K562 (cell line): ENCODE measurements around the gene KRT28. TPM values are rescaled to one million over a fixed set of nuclear protein-coding genes. Genes with fewer than 3 reads are reported as not detected.

Experiments
- CCAR2 ChIP-seq: fragments of 200-400 bp; formaldehyde crosslinking; IDR thresholded peaks from 2 replicates; pipeline ENCODE4 v1.6.1; 2017; ENCODE audit warnings: mild to moderate bottlenecking, low read depth, low read length
- DMBX1 ChIP-seq: fragments of 250-450 bp; sonication (Bioruptor Pico); IDR thresholded peaks from 2 replicates; pipeline ENCODE4 v1.8.0; 2022; ENCODE audit warnings: inconsistent platforms, mild to moderate bottlenecking, moderate library complexity, borderline replicate concordance
- FOXA1 ChIP-seq: fragments of 450-650 bp; IDR thresholded peaks from 2 replicates; pipeline ENCODE4 v1.6.1; 2016; ENCODE audit warnings: mild to moderate bottlenecking, borderline replicate concordance
- ILF3 ChIP-seq: fragments of 450-650 bp; IDR thresholded peaks from 2 replicates; pipeline ENCODE4 v1.6.1; 2018; ENCODE audit warnings: antibody characterized with exemption, mild to moderate bottlenecking, moderate library complexity, borderline replicate concordance
- JUND ChIP-seq, 2 experiments: IDR thresholded peaks; 2 replicates in 1 of 2; 3 replicates in 1 of 2; pipeline ENCODE4 v1.6.1; 2011; ENCODE audit warnings: borderline replicate concordance in 2 of 2, low read depth in 2 of 2, low read length in 2 of 2, improper control_type of control experiment in 1 of 2, missing biosample characterization in 1 of 2, missing genetic modification characterization in 1 of 2, missing genetic modification reagents in 1 of 2
- MCM5 ChIP-seq: fragments of 450-650 bp; IDR thresholded peaks from 2 replicates; pipeline ENCODE4 v1.6.1; 2016; ENCODE audit warnings: low read depth
- POLR3G ChIP-seq: IDR thresholded peaks from 2 replicates; pipeline ENCODE4 v1.6.1; 2011; ENCODE audit not compliant: insufficient read length, insufficient replicate concordance; ENCODE audit errors: extremely low read depth
- SETDB1 ChIP-seq: IDR thresholded peaks from one replicate; pipeline ENCODE4 v1.6.1; 2012; ENCODE audit warnings: low read length, control low read depth, inconsistent platforms
- TCFL5 ChIP-seq: fragments of 250-450 bp; sonication (Bioruptor Pico); conservative IDR thresholded peaks from 2 replicates; pipeline ENCODE4 v1.6.1; 2021; ENCODE audit warnings: mild to moderate bottlenecking, moderate library complexity, matching md5 sums
- XRCC5 ChIP-seq: fragments of 200-400 bp; formaldehyde crosslinking; IDR thresholded peaks from 2 replicates; pipeline ENCODE4 v1.6.1; 2017; ENCODE audit warnings: low read depth, mild to moderate bottlenecking, low read length
- ZNF133 ChIP-seq: fragments of 250-450 bp; sonication (Bioruptor Pico); IDR thresholded peaks from 2 replicates; pipeline ENCODE4 v1.4.0; 2020; ENCODE audit warnings: mild to moderate bottlenecking
- ZNF184 ChIP-seq: sonication (generic); formaldehyde crosslinking; IDR thresholded peaks from 2 replicates; pipeline ENCODE4 v1.5.0; 2020; ENCODE audit warnings: missing genetic modification reagents
- ZNF445 ChIP-seq: fragments of 250-450 bp; sonication (Bioruptor Pico); IDR thresholded peaks from 2 replicates; pipeline ENCODE4 v1.4.0; 2020; ENCODE audit warnings: low read depth, mild to moderate bottlenecking, moderate library complexity
- polyA plus RNA-seq, 8 experiments: library from polyadenylated mRNA; depleted of rRNA in 4 of 8; stranded (reverse) in 5 of 8; unstranded in 3 of 8; fragments of >200 nt; fragmentation: Nextera tagmentation in 2 of 8; fragmentation: Illumina TruSeq in 1 of 8; extraction: Ambion mirVana in 2 of 8; extraction: Trizol in 1 of 8; gene quantifications; 2 replicates each; pipeline versions ENCODE4 v1.2.1 to v1.2.3, GENCODE V29; 2011 to 2014; ENCODE audit warnings: inconsistent platforms in 1 of 8, missing spikeins in 1 of 8
- total RNA-seq, 7 experiments: library from RNA; depleted of rRNA in 6 of 7; stranded (reverse); fragments of >200 nt in 6 of 7; fragmentation: Illumina TruSeq in 2 of 7; extraction: Trizol in 2 of 7; gene quantifications; 2 replicates each; pipeline versions ENCODE4 v1.2.1 to v1.2.3, GENCODE V29; 2011 to 2021; ENCODE audit warnings: low replicate concordance in 1 of 7
- TF ChIP-seq, protein P1 (sequence below): sonication (generic); formaldehyde crosslinking; IDR thresholded peaks from 2 replicates; pipeline ENCODE4 v1.8.0; 2022; ENCODE audit warnings: mild to moderate bottlenecking, missing genetic modification reagents
- TF ChIP-seq, protein P2 (sequence below): IDR thresholded peaks from 2 replicates; pipeline ENCODE4 v1.6.1; 2011; ENCODE audit not compliant: insufficient read length; ENCODE audit errors: extremely low read depth
- TF ChIP-seq, protein P3 (sequence below), 3 experiments: fragments of 200-800 bp in 1 of 3; sonication (Bioruptor generic) in 1 of 3; sonication (generic) in 1 of 3; formaldehyde crosslinking in 1 of 3; IDR thresholded peaks; 2 replicates each; pipeline versions ENCODE4 v1.6.1 to v1.8.0; 2016 to 2022; ENCODE audit warnings: mild to moderate bottlenecking in 2 of 3, missing compliant biosample characterization in 2 of 3, missing genetic modification characterization in 2 of 3, missing genetic modification reagents in 1 of 3
- TF ChIP-seq, protein P4 (sequence below): fragments of 250-450 bp; sonication (Bioruptor Pico); IDR thresholded peaks from 2 replicates; pipeline ENCODE4 v1.8.0; 2022; ENCODE audit warnings: moderate library complexity, mild to moderate bottlenecking, inconsistent platforms
- TF ChIP-seq, protein P5 (sequence below): sonication (generic); formaldehyde crosslinking; IDR thresholded peaks from 2 replicates; pipeline ENCODE4 v1.8.1; 2023; ENCODE audit warnings: mild to moderate bottlenecking, missing genetic modification reagents, moderate library complexity
- TF ChIP-seq, protein P6 (sequence below): sonication (generic); formaldehyde crosslinking; IDR thresholded peaks from 2 replicates; pipeline ENCODE4 v1.5.0; 2020; ENCODE audit warnings: missing genetic modification reagents

Gene KRT28
- total and polyA plus RNA-seq, 9 of the 15 experiments (the other 6 are each of a cell fraction or from before 2014, with no cell fraction given): not detected

DNA sequence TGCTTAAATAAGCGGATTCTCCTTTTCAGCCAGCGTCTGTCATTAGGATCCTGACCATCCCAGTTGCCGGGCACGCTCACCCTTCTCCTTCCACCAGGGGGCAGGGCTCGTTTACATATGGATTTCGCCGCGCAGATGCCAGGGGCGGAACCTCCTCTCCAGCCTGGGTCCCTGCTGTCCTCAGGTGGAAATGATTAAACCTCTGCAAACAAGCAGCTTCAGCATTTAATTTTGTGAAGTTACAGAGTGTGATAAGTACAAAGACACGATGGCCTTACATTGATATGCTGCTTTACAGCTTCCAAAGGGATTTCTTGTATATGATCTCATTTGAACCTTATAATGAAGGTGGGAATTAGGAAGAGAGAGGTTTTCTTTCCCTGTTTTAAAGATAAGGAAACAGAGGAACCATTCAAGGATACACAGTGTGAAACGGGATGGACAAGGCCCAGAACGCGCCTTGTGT, 3.9 kb upstream of the KRT28 start (continued):
- TF ChIP-seq, protein P1, sequence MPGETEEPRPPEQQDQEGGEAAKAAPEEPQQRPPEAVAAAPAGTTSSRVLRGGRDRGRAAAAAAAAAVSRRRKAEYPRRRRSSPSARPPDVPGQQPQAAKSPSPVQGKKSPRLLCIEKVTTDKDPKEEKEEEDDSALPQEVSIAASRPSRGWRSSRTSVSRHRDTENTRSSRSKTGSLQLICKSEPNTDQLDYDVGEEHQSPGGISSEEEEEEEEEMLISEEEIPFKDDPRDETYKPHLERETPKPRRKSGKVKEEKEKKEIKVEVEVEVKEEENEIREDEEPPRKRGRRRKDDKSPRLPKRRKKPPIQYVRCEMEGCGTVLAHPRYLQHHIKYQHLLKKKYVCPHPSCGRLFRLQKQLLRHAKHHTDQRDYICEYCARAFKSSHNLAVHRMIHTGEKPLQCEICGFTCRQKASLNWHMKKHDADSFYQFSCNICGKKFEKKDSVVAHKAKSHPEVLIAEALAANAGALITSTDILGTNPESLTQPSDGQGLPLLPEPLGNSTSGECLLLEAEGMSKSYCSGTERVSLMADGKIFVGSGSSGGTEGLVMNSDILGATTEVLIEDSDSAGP (CRISPR knock-in tag): no peak
- TF ChIP-seq POLR3G: no peak
- TF ChIP-seq, protein P2, sequence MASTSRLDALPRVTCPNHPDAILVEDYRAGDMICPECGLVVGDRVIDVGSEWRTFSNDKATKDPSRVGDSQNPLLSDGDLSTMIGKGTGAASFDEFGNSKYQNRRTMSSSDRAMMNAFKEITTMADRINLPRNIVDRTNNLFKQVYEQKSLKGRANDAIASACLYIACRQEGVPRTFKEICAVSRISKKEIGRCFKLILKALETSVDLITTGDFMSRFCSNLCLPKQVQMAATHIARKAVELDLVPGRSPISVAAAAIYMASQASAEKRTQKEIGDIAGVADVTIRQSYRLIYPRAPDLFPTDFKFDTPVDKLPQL: no peak
- TF ChIP-seq XRCC5: peak; percentile 79; the same call in 1 of the 2 replicates
- TF ChIP-seq ILF3: no peak
- TF ChIP-seq, protein P3, sequence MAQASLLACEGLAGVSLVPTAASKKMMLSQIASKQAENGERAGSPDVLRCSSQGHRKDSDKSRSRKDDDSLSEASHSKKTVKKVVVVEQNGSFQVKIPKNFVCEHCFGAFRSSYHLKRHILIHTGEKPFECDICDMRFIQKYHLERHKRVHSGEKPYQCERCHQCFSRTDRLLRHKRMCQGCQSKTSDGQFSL (CRISPR knock-in tag; IDR thresholded peaks at IDR 0.05): no peak
- TF ChIP-seq, protein P3 (tag; IDR thresholded peaks at IDR 0.05): no peak
- TF ChIP-seq, protein P4, sequence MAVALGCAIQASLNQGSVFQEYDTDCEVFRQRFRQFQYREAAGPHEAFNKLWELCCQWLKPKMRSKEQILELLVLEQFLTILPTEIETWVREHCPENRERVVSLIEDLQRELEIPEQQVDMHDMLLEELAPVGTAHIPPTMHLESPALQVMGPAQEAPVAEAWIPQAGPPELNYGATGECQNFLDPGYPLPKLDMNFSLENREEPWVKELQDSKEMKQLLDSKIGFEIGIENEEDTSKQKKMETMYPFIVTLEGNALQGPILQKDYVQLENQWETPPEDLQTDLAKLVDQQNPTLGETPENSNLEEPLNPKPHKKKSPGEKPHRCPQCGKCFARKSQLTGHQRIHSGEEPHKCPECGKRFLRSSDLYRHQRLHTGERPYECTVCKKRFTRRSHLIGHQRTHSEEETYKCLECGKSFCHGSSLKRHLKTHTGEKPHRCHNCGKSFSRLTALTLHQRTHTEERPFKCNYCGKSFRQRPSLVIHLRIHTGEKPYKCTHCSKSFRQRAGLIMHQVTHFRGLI (CRISPR knock-in tag): no peak
- TF ChIP-seq MCM5: no peak
- TF ChIP-seq JUND (IDR thresholded peaks at IDR 0.05; ENCODE audit: borderline replicate concordance, low read depth, low read length): peak; percentile 4; the same call in 1 of the 2 replicates
- no peak; the same call in 2 of the 3 replicates for TF ChIP-seq JUND (tag; IDR thresholded peaks at IDR 0.05; ENCODE audit: borderline replicate concordance, low read depth, low read length)
- no peak for TF ChIP-seq CCAR2
- TF ChIP-seq ZNF133 (CRISPR knock-in tag): no peak
- TF ChIP-seq, protein P5, sequence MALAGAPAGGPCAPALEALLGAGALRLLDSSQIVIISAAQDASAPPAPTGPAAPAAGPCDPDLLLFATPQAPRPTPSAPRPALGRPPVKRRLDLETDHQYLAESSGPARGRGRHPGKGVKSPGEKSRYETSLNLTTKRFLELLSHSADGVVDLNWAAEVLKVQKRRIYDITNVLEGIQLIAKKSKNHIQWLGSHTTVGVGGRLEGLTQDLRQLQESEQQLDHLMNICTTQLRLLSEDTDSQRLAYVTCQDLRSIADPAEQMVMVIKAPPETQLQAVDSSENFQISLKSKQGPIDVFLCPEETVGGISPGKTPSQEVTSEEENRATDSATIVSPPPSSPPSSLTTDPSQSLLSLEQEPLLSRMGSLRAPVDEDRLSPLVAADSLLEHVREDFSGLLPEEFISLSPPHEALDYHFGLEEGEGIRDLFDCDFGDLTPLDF: no peak
- no peak for TF ChIP-seq TCFL5 (CRISPR knock-in tag)
- TF ChIP-seq ZNF445: no peak
- TF ChIP-seq ZNF184 (CRISPR knock-in tag): no peak
- TF ChIP-seq SETDB1: no peak
- TF ChIP-seq, protein P6, sequence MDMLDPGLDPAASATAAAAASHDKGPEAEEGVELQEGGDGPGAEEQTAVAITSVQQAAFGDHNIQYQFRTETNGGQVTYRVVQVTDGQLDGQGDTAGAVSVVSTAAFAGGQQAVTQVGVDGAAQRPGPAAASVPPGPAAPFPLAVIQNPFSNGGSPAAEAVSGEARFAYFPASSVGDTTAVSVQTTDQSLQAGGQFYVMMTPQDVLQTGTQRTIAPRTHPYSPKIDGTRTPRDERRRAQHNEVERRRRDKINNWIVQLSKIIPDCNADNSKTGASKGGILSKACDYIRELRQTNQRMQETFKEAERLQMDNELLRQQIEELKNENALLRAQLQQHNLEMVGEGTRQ (CRISPR knock-in tag): no peak
- TF ChIP-seq FOXA1: no peak
- no peak for TF ChIP-seq DMBX1 (CRISPR knock-in tag)
